ENCODE results near the gene PLCD3.

DNA sequence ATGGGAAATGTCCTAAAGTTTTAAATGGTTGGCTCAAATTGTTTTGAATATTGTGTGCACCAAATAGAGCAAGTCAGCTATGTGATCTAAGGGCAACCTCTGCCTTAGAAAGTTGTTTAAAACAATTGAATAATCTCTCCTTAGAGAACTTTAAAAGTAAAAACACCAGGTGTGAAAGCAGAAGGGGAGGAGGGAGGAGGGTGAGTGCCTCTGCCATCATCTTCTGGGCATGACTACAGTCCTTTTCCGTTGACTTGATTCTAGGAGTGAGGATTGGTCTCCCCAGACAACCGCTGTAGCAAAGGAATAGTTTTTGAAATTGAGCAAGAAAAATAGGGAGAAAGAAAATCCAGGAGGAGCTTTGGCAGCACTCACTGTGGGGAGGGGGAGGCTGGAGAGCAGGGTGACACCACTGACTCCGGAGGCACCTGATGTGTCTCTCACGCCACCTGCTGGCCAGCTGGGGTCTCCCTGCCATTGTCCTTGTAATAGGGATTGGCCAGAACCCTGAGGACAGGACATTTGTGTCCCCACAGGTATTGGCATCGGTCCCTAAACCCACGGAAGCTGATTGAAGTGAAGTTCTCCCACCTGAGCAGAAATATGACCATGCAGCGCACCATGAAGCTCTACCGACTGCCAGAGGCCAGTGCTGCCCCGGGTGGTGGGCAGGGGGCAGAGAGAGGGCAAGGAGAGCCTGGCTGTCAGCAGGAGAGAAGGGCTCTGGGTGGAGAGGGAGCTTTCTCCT is 33.3 kb downstream of the PLCD3 start:
- TF ChIP-seq, protein P1, sequence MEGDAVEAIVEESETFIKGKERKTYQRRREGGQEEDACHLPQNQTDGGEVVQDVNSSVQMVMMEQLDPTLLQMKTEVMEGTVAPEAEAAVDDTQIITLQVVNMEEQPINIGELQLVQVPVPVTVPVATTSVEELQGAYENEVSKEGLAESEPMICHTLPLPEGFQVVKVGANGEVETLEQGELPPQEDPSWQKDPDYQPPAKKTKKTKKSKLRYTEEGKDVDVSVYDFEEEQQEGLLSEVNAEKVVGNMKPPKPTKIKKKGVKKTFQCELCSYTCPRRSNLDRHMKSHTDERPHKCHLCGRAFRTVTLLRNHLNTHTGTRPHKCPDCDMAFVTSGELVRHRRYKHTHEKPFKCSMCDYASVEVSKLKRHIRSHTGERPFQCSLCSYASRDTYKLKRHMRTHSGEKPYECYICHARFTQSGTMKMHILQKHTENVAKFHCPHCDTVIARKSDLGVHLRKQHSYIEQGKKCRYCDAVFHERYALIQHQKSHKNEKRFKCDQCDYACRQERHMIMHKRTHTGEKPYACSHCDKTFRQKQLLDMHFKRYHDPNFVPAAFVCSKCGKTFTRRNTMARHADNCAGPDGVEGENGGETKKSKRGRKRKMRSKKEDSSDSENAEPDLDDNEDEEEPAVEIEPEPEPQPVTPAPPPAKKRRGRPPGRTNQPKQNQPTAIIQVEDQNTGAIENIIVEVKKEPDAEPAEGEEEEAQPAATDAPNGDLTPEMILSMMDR (IDR thresholded peaks at IDR 0.05): peak; percentile 76 to 96 (median 94)
- TF ChIP-seq POLR2AphosphoS5 (IDR thresholded peaks at IDR 0.05) (peak; percentile 41 to 84 (median 50)), POLR2A (IDR thresholded peaks at IDR 0.05) (no peak)
